ENCODE results near the gene FAM24A. TPM values are rescaled to one million over a fixed set of nuclear protein-coding genes. Genes with fewer than 3 reads are reported as not detected.

The FAM24A gene
- total and polyA plus RNA-seq, 2 experiments from 2014 or later: not detected

GRCh38 chr10:122875843-122876466, 34.5 kb upstream of the FAM24A start:
- no peak for TF ChIP-seq CTCF (IDR thresholded peaks at IDR 0.05; ENCODE audit: low read depth, low read length)
- no peak overlapping the region for H3K4me3 ChIP-seq
- no peak for DNase-seq (ENCODE audit: low read depth in 1 of 2, low spot score in 1 of 2)
- H3K36me3 ChIP-seq: no peaks in the 10 kb centered on the region
- H3K4me1 ChIP-seq (ENCODE audit: low read depth): no peaks in the 10 kb centered on the region
- no peak overlapping the region for H3K27ac ChIP-seq
- H3K27me3 ChIP-seq: peaks cover 9% of the 10 kb centered on the region
- no peaks in the 10 kb centered on the region for H3K9me3 ChIP-seq (ENCODE audit: low read depth)

GRCh38 chr10:122876467-122876855, 33.9 kb upstream of the FAM24A start:
- Histone ChIP-seq H3K4me3 (no peak overlapping the region), H3K4me1 (ENCODE audit: low read depth) (no peaks in the 10 kb centered on the region), H3K36me3 (no peaks in the 10 kb centered on the region), H3K27me3 (peaks cover 9% of the 10 kb centered on the region), H3K27ac (no peak overlapping the region), H3K9me3 (ENCODE audit: low read depth) (no peaks in the 10 kb centered on the region)
- TF ChIP-seq CTCF (IDR thresholded peaks at IDR 0.05; ENCODE audit: low read depth, low read length): no peak
- no peak for DNase-seq (ENCODE audit: low read depth in 1 of 2, low spot score in 1 of 2)

- no peak for TF ChIP-seq CTCF (IDR thresholded peaks at IDR 0.05; ENCODE audit: low read depth, low read length)
- H3K27me3 ChIP-seq: peaks cover 9% of the 10 kb centered on the region
- no peaks in the 10 kb centered on the region for H3K4me1 ChIP-seq (ENCODE audit: low read depth)
- H3K36me3 ChIP-seq: no peaks in the 10 kb centered on the region
- H3K27ac ChIP-seq: no peak overlapping the region
- no peak overlapping the region for H3K4me3 ChIP-seq
- no peaks in the 10 kb centered on the region for H3K9me3 ChIP-seq (ENCODE audit: low read depth)
- no peak for DNase-seq (ENCODE audit: low read depth in 1 of 2, low spot score in 1 of 2)
These were observed 33.1 kb upstream of the FAM24A start for GRCh38 chr10:122877264-122877663.

- no peaks in the 10 kb centered on the region for H3K36me3 ChIP-seq
- no peaks in the 10 kb centered on the region for H3K4me1 ChIP-seq (ENCODE audit: low read depth)
- H3K27me3 ChIP-seq: peaks cover 9% of the 10 kb centered on the region
- no peak overlapping the region for H3K27ac ChIP-seq
- H3K9me3 ChIP-seq (ENCODE audit: low read depth): no peaks in the 10 kb centered on the region
- TF ChIP-seq CTCF (IDR thresholded peaks at IDR 0.05; ENCODE audit: low read depth, low read length): no peak
- H3K4me3 ChIP-seq: peak overlapping the region; percentile 29
- DNase-seq (ENCODE audit: low read depth in 1 of 2, low spot score in 1 of 2): no peak
These were observed 31.5 kb upstream of the FAM24A start for GRCh38 chr10:122878799-122879338.

GRCh38 chr10:122879339-122880273, 30.8 kb upstream of the FAM24A start, which contains the start of gene FAM24B:
Gene FAM24B, minus strand, starts transcription at chr10:122879581. Its CDS starts 29,066 bp downstream, at chr10:122850515.
- H3K4me1 ChIP-seq (ENCODE audit: low read depth): no peaks in the 10 kb centered on the region
- no peaks in the 10 kb centered on the region for H3K9me3 ChIP-seq (ENCODE audit: low read depth)
- no peak within 1 kb of the TSS for H3K27ac ChIP-seq
- peaks cover 9% of the 10 kb centered on the region for H3K27me3 ChIP-seq
- H3K36me3 ChIP-seq: no peaks in the 10 kb centered on the region
- peak within 1 kb of the TSS; percentile 34 for H3K4me3 ChIP-seq
- peak; percentile 91 to 99 for DNase-seq (ENCODE audit: low read depth in 1 of 2, low spot score in 1 of 2)
- no peak for TF ChIP-seq CTCF (IDR thresholded peaks at IDR 0.05; ENCODE audit: low read depth, low read length)

All from cardiac muscle cell (in vitro differentiated cells and primary cell).